Type B pancreatic cell (in vitro differentiated cells): ENCODE data around the gene POLR1B. TPM values are rescaled to one million over a fixed set of nuclear protein-coding genes. Genes with fewer than 3 reads are reported as not detected.
"Not testable (repeated sequence)": the region's sequence is repeated elsewhere in the genome, so short reads cannot be mapped to it uniquely, and the experiment has no call there.

ENCODE experiments used
- DNase-seq: peaks from one replicate; pipeline ENCODE4 v3.0.0; 2021; ENCODE audit warnings: mixed read lengths; ENCODE audit not compliant: unreplicated experiment; ENCODE audit errors: extremely low spot score
- H3K27ac Mint-ChIP-seq: 2 replicates; pipeline ENCODE4 v1.8.0; 2021; ENCODE audit warnings: mild to moderate bottlenecking, mixed read lengths
- H3K27me3 Mint-ChIP-seq: 2 replicates; pipeline ENCODE4 v1.8.0; 2021; ENCODE audit warnings: mixed read lengths
- H3K36me3 Mint-ChIP-seq: 2 replicates; pipeline ENCODE4 v1.8.0; 2021; ENCODE audit warnings: mixed read lengths
- H3K4me1 Mint-ChIP-seq: one replicate; pipeline ENCODE4 v1.8.0; 2021; ENCODE audit warnings: mixed read lengths; ENCODE audit not compliant: unreplicated experiment
- H3K4me3 Mint-ChIP-seq: 2 replicates; pipeline ENCODE4 v1.8.0; 2021; ENCODE audit warnings: mild to moderate bottlenecking, mixed read lengths
- H3K9me3 Mint-ChIP-seq: 2 replicates; pipeline ENCODE4 v1.8.0; 2021; ENCODE audit warnings: mixed read lengths
- CTCF ChIP-seq: fragments of 200-600 bp; sonication (generic); conservative IDR thresholded peaks from 2 replicates; pipeline ENCODE4 v1.5.0; 2021; ENCODE audit warnings: antibody characterized with exemption, mild to moderate bottlenecking
- total RNA-seq: library from RNA; stranded (reverse); gene quantifications from 2 replicates; pipeline ENCODE4 v1.2.1, GENCODE V29; 2021; ENCODE audit warnings: low replicate concordance

The POLR1B gene
- total RNA-seq, 1 donor from 2014 or later, result 39.9 TPM

GRCh38 chr2:112614201-112614840 is 72.1 kb downstream of the POLR1B start:
- DNase-seq, result no peak
- peaks cover 6% of the 10 kb centered on the region for H3K9me3 Mint-ChIP-seq
- H3K36me3 Mint-ChIP-seq, result peaks cover 4% of the 10 kb centered on the region
- H3K27ac Mint-ChIP-seq, result no peak overlapping the region
- no peaks in the 10 kb centered on the region for H3K4me1 Mint-ChIP-seq
- peaks cover 15% of the 10 kb centered on the region for H3K27me3 Mint-ChIP-seq
- no peak for TF ChIP-seq CTCF
- no peak overlapping the region for H3K4me3 Mint-ChIP-seq

- H3K36me3 Mint-ChIP-seq, result peaks cover 4% of the 10 kb centered on the region
- no peak for TF ChIP-seq CTCF
- H3K27ac Mint-ChIP-seq, result no peak overlapping the region
- DNase-seq, result no peak
- H3K4me3 Mint-ChIP-seq, result no peak overlapping the region
- H3K4me1 Mint-ChIP-seq, result no peaks in the 10 kb centered on the region
- peaks cover under 1% of the 10 kb centered on the region for H3K9me3 Mint-ChIP-seq
- H3K27me3 Mint-ChIP-seq, result peaks cover 15% of the 10 kb centered on the region
Measured at GRCh38 chr2:112615051-112615450, 72.8 kb downstream of the POLR1B start.

GRCh38 chr2:112615798-112616197 is 73.5 kb downstream of the POLR1B start:
- peaks cover 10% of the 10 kb centered on the region for H3K27me3 Mint-ChIP-seq
- not testable (repeated sequence) for H3K27ac Mint-ChIP-seq, H3K36me3 Mint-ChIP-seq, H3K9me3 Mint-ChIP-seq, DNase-seq, H3K4me3 Mint-ChIP-seq, H3K4me1 Mint-ChIP-seq

- TF ChIP-seq CTCF, result no peak
- H3K9me3 Mint-ChIP-seq, result no peaks in the 10 kb centered on the region
- H3K27ac Mint-ChIP-seq, result no peak overlapping the region
- no peaks in the 10 kb centered on the region for H3K4me1 Mint-ChIP-seq
- H3K36me3 Mint-ChIP-seq, result peaks cover 4% of the 10 kb centered on the region
- DNase-seq, result no peak
- no peak overlapping the region for H3K4me3 Mint-ChIP-seq
- H3K27me3 Mint-ChIP-seq, result peaks cover 13% of the 10 kb centered on the region
Measured at GRCh38 chr2:112618383-112618782, 76.1 kb downstream of the POLR1B start.

GRCh38 chr2:112621790-112622527 is 79.7 kb downstream of the POLR1B start:
- no peak overlapping the region for H3K27ac Mint-ChIP-seq
- H3K9me3 Mint-ChIP-seq, result no peaks in the 10 kb centered on the region
- DNase-seq, result no peak
- no peaks in the 10 kb centered on the region for H3K4me1 Mint-ChIP-seq
- H3K4me3 Mint-ChIP-seq, result no peak overlapping the region
- H3K36me3 Mint-ChIP-seq, result no peaks in the 10 kb centered on the region
- H3K27me3 Mint-ChIP-seq, result peaks cover 10% of the 10 kb centered on the region
- no peak for TF ChIP-seq CTCF

GRCh38 chr2:112622528-112622849 is 80.2 kb downstream of the POLR1B start:
- no peaks in the 10 kb centered on the region for H3K9me3 Mint-ChIP-seq
- peaks cover 10% of the 10 kb centered on the region for H3K27me3 Mint-ChIP-seq
- H3K4me1 Mint-ChIP-seq, result no peaks in the 10 kb centered on the region
- H3K36me3 Mint-ChIP-seq, result no peaks in the 10 kb centered on the region
- no peak for TF ChIP-seq CTCF
- no peak overlapping the region for H3K27ac Mint-ChIP-seq
- DNase-seq, result no peak
- no peak overlapping the region for H3K4me3 Mint-ChIP-seq
